ENCODE results near the gene ARRB1.

DNA sequence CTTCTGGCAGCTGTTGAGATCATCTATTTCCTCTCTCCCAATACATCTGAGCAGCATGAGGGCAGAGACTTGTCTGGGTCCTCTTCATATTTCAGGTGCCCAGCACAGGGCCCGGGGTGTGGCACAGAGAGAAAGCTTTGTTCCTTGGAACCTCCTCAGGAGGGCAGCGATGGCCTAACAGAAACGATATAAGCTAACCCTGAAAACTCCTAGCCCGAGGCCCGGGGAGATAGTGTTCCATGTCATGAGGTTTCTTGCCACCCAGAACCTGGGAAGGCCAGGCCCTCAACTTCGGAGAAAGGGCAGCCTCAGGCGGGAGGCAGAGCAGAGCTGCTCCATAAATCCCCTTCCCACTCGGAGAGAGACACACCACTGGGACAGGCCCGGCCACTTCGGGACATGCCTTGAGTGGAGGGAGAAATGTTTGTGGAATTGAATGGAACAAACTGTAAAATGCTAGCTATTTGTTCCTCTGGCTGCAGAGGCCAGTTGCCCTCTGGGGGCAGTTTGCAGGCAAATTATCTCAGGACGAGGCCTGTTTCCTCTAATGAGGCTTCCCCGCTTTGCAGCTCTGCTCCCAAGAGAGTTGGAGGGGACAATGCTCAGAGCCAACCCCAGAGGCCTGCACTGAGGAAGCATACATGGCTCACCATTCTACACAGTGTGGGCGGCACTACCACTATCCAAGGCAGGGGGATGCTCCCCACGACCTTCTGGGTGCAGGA, 11.6 kb downstream of the ARRB1 start:
- TF ChIP-seq, protein P1, sequence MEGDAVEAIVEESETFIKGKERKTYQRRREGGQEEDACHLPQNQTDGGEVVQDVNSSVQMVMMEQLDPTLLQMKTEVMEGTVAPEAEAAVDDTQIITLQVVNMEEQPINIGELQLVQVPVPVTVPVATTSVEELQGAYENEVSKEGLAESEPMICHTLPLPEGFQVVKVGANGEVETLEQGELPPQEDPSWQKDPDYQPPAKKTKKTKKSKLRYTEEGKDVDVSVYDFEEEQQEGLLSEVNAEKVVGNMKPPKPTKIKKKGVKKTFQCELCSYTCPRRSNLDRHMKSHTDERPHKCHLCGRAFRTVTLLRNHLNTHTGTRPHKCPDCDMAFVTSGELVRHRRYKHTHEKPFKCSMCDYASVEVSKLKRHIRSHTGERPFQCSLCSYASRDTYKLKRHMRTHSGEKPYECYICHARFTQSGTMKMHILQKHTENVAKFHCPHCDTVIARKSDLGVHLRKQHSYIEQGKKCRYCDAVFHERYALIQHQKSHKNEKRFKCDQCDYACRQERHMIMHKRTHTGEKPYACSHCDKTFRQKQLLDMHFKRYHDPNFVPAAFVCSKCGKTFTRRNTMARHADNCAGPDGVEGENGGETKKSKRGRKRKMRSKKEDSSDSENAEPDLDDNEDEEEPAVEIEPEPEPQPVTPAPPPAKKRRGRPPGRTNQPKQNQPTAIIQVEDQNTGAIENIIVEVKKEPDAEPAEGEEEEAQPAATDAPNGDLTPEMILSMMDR (IDR thresholded peaks at IDR 0.05; ENCODE audit: low read length) = no peak
- no peak for TF ChIP-seq EZH2 (IDR thresholded peaks at IDR 0.05; ENCODE audit: borderline replicate concordance, low read length)

All from OCI-LY1 (cell line).